Natural killer cell (primary cell): ENCODE measurements around the gene FOXP1. TPM values are rescaled to one million over a fixed set of nuclear protein-coding genes. Genes with fewer than 3 reads are reported as not detected.
A peak's percentile ranks its signal among the peaks of the same experiment; 100 is the strongest.

Source experiments
- ATAC-seq, 3 donors: fragments of 150-1000 bp in 2 of 3; fragments of 200-7000 bp in 1 of 3; cut with Tn5 transposase; 1 replicate in 1 of 3; 2 replicates in 2 of 3; pipeline ENCODE4 v1.10.0; 2021; ENCODE audit warnings: mild to moderate bottlenecking in 2 of 3, moderate library complexity in 2 of 3
- DNase-seq, 2 donors: peaks; one replicate each; pipeline versions ENCODE4 v3.0.0 to v3.0.0-alpha.2; 2013 to 2021; ENCODE audit warnings: mixed read lengths in 1 of 2
- H3K27ac ChIP-seq: one replicate; pipeline ENCODE4 v1.5.1; 2013; ENCODE audit warnings: mild to moderate bottlenecking, low read length
- H3K27me3 ChIP-seq: one replicate; pipeline ENCODE4 v1.6.1; 2013; ENCODE audit warnings: low read length; ENCODE audit not compliant: control insufficient read depth, insufficient read depth
- H3K36me3 ChIP-seq: one replicate; pipeline ENCODE4 v1.6.1; 2013; ENCODE audit warnings: low read length; ENCODE audit not compliant: control insufficient read depth, insufficient read depth
- H3K4me1 ChIP-seq: one replicate; pipeline ENCODE4 v1.6.1; 2013; ENCODE audit warnings: low read length; ENCODE audit not compliant: control insufficient read depth, insufficient read depth
- H3K4me3 ChIP-seq: one replicate; pipeline ENCODE4 v1.5.1; 2013; ENCODE audit warnings: low read length
- H3K9me3 ChIP-seq: one replicate; pipeline ENCODE4 v1.6.1; 2013; ENCODE audit warnings: low read length; ENCODE audit not compliant: control insufficient read depth, insufficient read depth
- H3K27ac Mint-ChIP-seq, 2 donors: one replicate each; pipeline ENCODE4 v1.8.0; 2022; ENCODE audit warnings: mild to moderate bottlenecking in 2 of 2, mixed read lengths in 2 of 2, moderate library complexity in 1 of 2
- H3K27me3 Mint-ChIP-seq, 2 donors: one replicate each; pipeline ENCODE4 v1.8.0; 2022; ENCODE audit warnings: low read depth in 2 of 2, mixed read lengths in 2 of 2
- H3K36me3 Mint-ChIP-seq: one replicate; pipeline ENCODE4 v1.8.0; 2022; ENCODE audit warnings: mixed read lengths
- H3K4me1 Mint-ChIP-seq, 2 donors: one replicate each; pipeline ENCODE4 v1.8.0; 2022; ENCODE audit warnings: mixed read lengths in 2 of 2
- H3K4me3 Mint-ChIP-seq: one replicate; pipeline ENCODE4 v1.8.0; 2022; ENCODE audit warnings: mild to moderate bottlenecking, moderate library complexity, mixed read lengths
- H3K9me3 Mint-ChIP-seq, 2 donors: one replicate each; pipeline ENCODE4 v1.8.0; 2022; ENCODE audit warnings: mixed read lengths in 2 of 2
- WGBS: methylation state at CpG from one replicate; pipeline ENCODE4 v1.1.7; 2013; ENCODE audit warnings: missing lambda C conversion rate; ENCODE audit not compliant: insufficient coverage; 5-methylcytosine and 5-hydroxymethylcytosine counted together
- intact Hi-C: fragments of 100-400 bp; cut with micrococcal nuclease; formaldehyde crosslinking; loops from one replicate; pipeline ENCODE4 v1.14.2; 2022
- total RNA-seq, 4 donors: library from RNA; stranded (reverse); fragments of 120-200 nt in 1 of 4; gene quantifications; one replicate each; pipeline versions ENCODE4 v1.2.3 to v1.2.4, GENCODE V29; 2013 to 2022
- TF ChIP-seq, protein P1 (sequence below): fragments of 200-600 bp; IDR thresholded peaks from one replicate; pipeline ENCODE4 v1.8.0; 2022; ENCODE audit warnings: antibody characterized with exemption

FOXP1 gene
- total RNA-seq, 3 donors from 2014 or later (not counting 1 experiment from before 2014, with no cell fraction given), result 166 to 185 (median 166) TPM

- no peaks in the 10 kb centered on the region for H3K27me3 Mint-ChIP-seq
These were observed 580.0 kb downstream of the FOXP1 start for GRCh38 chr3:71003511-71003910.

GRCh38 chr3:71002298-71002697 is 581.2 kb downstream of the FOXP1 start:
- Mint-ChIP-seq H3K9me3 (no peaks in the 10 kb centered on the region), H3K27ac (peak overlapping the region in 1 of 2 donors; percentile 41), H3K4me3 (no peak overlapping the region), H3K36me3 (no peaks in the 10 kb centered on the region), H3K27me3 (no peaks in the 10 kb centered on the region), H3K4me1 (peaks cover 14 to 26% of the 10 kb centered on the region in 2 donors)
- DNase-seq, result no peak
- no peaks in the 10 kb centered on the region for H3K9me3 ChIP-seq
- no peak overlapping the region for H3K4me3 ChIP-seq
- ATAC-seq, result no peak
- TF ChIP-seq, protein P1, sequence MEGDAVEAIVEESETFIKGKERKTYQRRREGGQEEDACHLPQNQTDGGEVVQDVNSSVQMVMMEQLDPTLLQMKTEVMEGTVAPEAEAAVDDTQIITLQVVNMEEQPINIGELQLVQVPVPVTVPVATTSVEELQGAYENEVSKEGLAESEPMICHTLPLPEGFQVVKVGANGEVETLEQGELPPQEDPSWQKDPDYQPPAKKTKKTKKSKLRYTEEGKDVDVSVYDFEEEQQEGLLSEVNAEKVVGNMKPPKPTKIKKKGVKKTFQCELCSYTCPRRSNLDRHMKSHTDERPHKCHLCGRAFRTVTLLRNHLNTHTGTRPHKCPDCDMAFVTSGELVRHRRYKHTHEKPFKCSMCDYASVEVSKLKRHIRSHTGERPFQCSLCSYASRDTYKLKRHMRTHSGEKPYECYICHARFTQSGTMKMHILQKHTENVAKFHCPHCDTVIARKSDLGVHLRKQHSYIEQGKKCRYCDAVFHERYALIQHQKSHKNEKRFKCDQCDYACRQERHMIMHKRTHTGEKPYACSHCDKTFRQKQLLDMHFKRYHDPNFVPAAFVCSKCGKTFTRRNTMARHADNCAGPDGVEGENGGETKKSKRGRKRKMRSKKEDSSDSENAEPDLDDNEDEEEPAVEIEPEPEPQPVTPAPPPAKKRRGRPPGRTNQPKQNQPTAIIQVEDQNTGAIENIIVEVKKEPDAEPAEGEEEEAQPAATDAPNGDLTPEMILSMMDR, result no peak
- H3K4me1 ChIP-seq, result no peaks in the 10 kb centered on the region
- WGBS, result 80% methylated on average over 2 of the region's 2 CpGs
- H3K27me3 ChIP-seq, result no peaks in the 10 kb centered on the region
- no peak overlapping the region for H3K27ac ChIP-seq
- H3K36me3 ChIP-seq, result peaks cover 6% of the 10 kb centered on the region
- intact Hi-C loops, result no loop called here

More at GRCh38 chr3:71003511-71003910, 580.0 kb downstream of the FOXP1 start:
- Mint-ChIP-seq H3K27ac (no peak overlapping the region), H3K4me3 (no peak overlapping the region), H3K4me1 (peaks cover 26 to 34% of the 10 kb centered on the region in 2 donors), H3K9me3 (no peaks in the 10 kb centered on the region), H3K36me3 (no peaks in the 10 kb centered on the region)
- H3K36me3 ChIP-seq, result no peaks in the 10 kb centered on the region
- no peak for ATAC-seq
- H3K27me3 ChIP-seq, result no peaks in the 10 kb centered on the region
- intact Hi-C loops, result no loop called here
- no peaks in the 10 kb centered on the region for H3K9me3 ChIP-seq
- H3K27ac ChIP-seq, result no peak overlapping the region
- WGBS, result 100% methylated on average over 1 of the region's 6 CpGs
- TF ChIP-seq, protein P1, result no peak
- no peaks in the 10 kb centered on the region for H3K4me1 ChIP-seq
- no peak overlapping the region for H3K4me3 ChIP-seq
- DNase-seq, result no peak

DNA sequence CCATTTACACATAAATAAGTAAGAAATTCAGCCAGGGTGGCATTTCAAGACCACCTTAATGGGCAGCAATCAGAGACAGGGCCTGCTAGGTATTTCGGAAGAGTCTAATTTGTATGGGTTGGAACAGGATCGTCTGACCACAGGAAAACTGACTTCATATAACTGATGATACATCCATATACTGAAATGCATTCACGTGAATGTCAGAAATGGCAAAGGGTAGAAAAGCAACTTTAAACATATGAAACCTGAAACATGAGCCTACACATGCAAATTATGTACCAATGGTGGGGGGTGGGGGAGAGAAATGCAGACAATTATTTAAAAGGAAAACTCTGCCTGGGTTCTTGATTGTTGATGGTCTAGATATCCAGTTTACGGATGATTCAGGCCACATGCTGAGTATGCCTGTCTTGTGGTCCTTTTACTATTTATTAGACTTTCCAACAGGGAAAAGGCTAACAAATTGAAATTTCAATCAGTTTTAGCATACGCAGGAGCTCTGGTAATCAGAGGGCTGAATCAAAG is 582.2 kb downstream of the FOXP1 start:
- no peaks in the 10 kb centered on the region for H3K9me3 ChIP-seq
- peak overlapping the region in 1 of 2 donors; percentile 41 for H3K27ac Mint-ChIP-seq
- no peaks in the 10 kb centered on the region for H3K27me3 Mint-ChIP-seq
- no peaks in the 10 kb centered on the region for H3K27me3 ChIP-seq
- no peak overlapping the region for H3K27ac ChIP-seq
- 96% methylated on average over 3 of the region's 5 CpGs for WGBS
- H3K36me3 Mint-ChIP-seq, result no peaks in the 10 kb centered on the region
- H3K36me3 ChIP-seq, result peaks cover 15% of the 10 kb centered on the region
- no peaks in the 10 kb centered on the region for H3K4me1 ChIP-seq
- no peak overlapping the region for H3K4me3 Mint-ChIP-seq
- H3K4me1 Mint-ChIP-seq, result peaks cover 15 to 19% of the 10 kb centered on the region in 2 donors
- TF ChIP-seq, protein P1, result no peak
- no peaks in the 10 kb centered on the region for H3K9me3 Mint-ChIP-seq
- intact Hi-C loops, result no loop called here
- ATAC-seq (no peak), DNase-seq (no peak)
- no peak overlapping the region for H3K4me3 ChIP-seq

GRCh38 chr3:71000483-71000882 is 583.0 kb downstream of the FOXP1 start:
- peaks cover 17% of the 10 kb centered on the region for H3K36me3 ChIP-seq
- Mint-ChIP-seq H3K9me3 (no peaks in the 10 kb centered on the region), H3K27ac (no peak overlapping the region), H3K4me1 (peaks cover 16% of the 10 kb centered on the region in 2 donors), H3K4me3 (no peak overlapping the region), H3K36me3 (no peaks in the 10 kb centered on the region), H3K27me3 (no peaks in the 10 kb centered on the region)
- H3K9me3 ChIP-seq, result no peaks in the 10 kb centered on the region
- ATAC-seq, result no peak
- no peak for DNase-seq
- H3K27me3 ChIP-seq, result no peaks in the 10 kb centered on the region
- TF ChIP-seq, protein P1, result no peak
- 95% methylated on average over 4 of the region's 6 CpGs for WGBS
- intact Hi-C loops, result no loop called here
- H3K4me3 ChIP-seq, result no peak overlapping the region
- no peaks in the 10 kb centered on the region for H3K4me1 ChIP-seq
- H3K27ac ChIP-seq, result no peak overlapping the region
